Stomach (tissue), 4 donors: ENCODE results near the gene PTPRF.

ENCODE experiments used
- CTCF ChIP-seq, 7 experiments: fragments of 450-650 bp in 4 of 7; fragments of 200-600 bp in 3 of 7; sonication (generic) in 3 of 7; IDR thresholded peaks; one replicate each; pipeline ENCODE4 v1.5.1; 2016 to 2019; ENCODE audit warnings: antibody characterized with exemption in 7 of 7, control low read depth in 2 of 7, mild to moderate bottlenecking in 1 of 7
- POLR2A ChIP-seq, 4 donors: fragments of 450-650 bp; IDR thresholded peaks; one replicate each; pipeline ENCODE4 v1.6.1; 2016; ENCODE audit warnings: antibody characterized with exemption in 4 of 4, control low read depth in 2 of 4, mild to moderate bottlenecking in 1 of 4, moderate library complexity in 1 of 4
- POLR2AphosphoS5 ChIP-seq, 3 donors: sonication (generic); formaldehyde crosslinking; IDR thresholded peaks; one replicate each; pipeline ENCODE4 v1.6.1; 2016; ENCODE audit warnings: antibody characterized with exemption in 3 of 3

GRCh38 chr1:43531107-43531905 lies 623 bp downstream of the PTPRF start:
- TF ChIP-seq POLR2AphosphoS5 (IDR thresholded peaks at IDR 0.05) (peak in 1 of 3 donors; percentile 13), CTCF (IDR thresholded peaks at IDR 0.05) (peak in 1 of 7 experiments; percentile 20), POLR2A (IDR thresholded peaks at IDR 0.05) (no peak)
